ENCODE measurements around the gene ADCY4. TPM values are rescaled to one million over a fixed set of nuclear protein-coding genes. Genes with fewer than 3 reads are reported as not detected.

ADCY4 gene
- polyA plus RNA-seq, 3 donors, result 0.69 to 11.9 (median 0.70) TPM

GRCh38 chr14:24307575-24308341 is 27.1 kb downstream of the ADCY4 start, which contains the start of gene CIDEB:
TSS of gene CIDEB (minus strand) at chr14:24307977. CDS start at chr14:24307858, 119 bp downstream.
- H3K9me3 Mint-ChIP-seq, result peaks cover 0 to 2% (median 0%) of the 10 kb centered on the region in 7 donors
- Histone ChIP-seq H3K79me2 (ENCODE audit: insufficient read depth, low read length) (peaks cover 81% of the 10 kb centered on the region), H3K4me2 (replicated peaks; ENCODE audit: extremely low read depth, low read length, poor library complexity, severe bottlenecking) (peak within 1 kb of the TSS; percentile 93), H3K9me3 (replicated peaks in 1 of 2; ENCODE audit: control insufficient read depth in 1 of 2, insufficient read depth in 1 of 2, low read length in 2 of 2) (no peaks in the 10 kb centered on the region), H3K27ac (ENCODE audit: low read depth in 1 of 2, low read length in 2 of 2) (peak within 1 kb of the TSS; percentile 9 to 57), H2AFZ (ENCODE audit: insufficient read depth, low read depth, low read length, poor library complexity, severe bottlenecking) (no peak within 1 kb of the TSS), H3K4me3 (replicated peaks in 1 of 3; ENCODE audit: low read depth in 2 of 3, low read length in 3 of 3) (peak within 1 kb of the TSS in 1 of 3 experiments; percentile 84), H3K36me3 (replicated peaks in 1 of 2; ENCODE audit: control insufficient read depth in 1 of 2, insufficient read depth in 2 of 2, low read length in 2 of 2) (peaks cover 55 to 64% of the 10 kb centered on the region in 2 donors), H3K9ac (ENCODE audit: insufficient read depth, low read length, poor library complexity, severe bottlenecking) (no peak within 1 kb of the TSS), H3K27me3 (ENCODE audit: control insufficient read depth in 2 of 2, insufficient read depth in 2 of 2, low read length in 2 of 2) (no peaks in the 10 kb centered on the region), H3K4me1 (ENCODE audit: control insufficient read depth in 1 of 2, insufficient read depth in 2 of 2, low read length in 2 of 2) (peaks cover 46 to 53% of the 10 kb centered on the region in 2 donors), H4K20me1 (ENCODE audit: insufficient read depth, low read length) (peaks cover 62% of the 10 kb centered on the region)
- TF ChIP-seq CTCF (IDR thresholded peaks at IDR 0.05), result peak; percentile 93
- peak within 1 kb of the TSS; percentile 24 to 86 (median 60) for H3K27ac Mint-ChIP-seq
- peaks cover 49% of the 10 kb centered on the region for H3K4me1 Mint-ChIP-seq
- DNase-seq, result peak; percentile 63 to 77 (median 74)
- intact Hi-C loops (cut with micrococcal nuclease), result loop anchor here in 1 of 2 donors (10.0 kb wide), 1 partner anchor 93 kb away; the partner anchor contains the start of genes CHMP4A and MDP1
- H3K4me3 Mint-ChIP-seq, result peak within 1 kb of the TSS; percentile 12 to 59
- peaks cover 65 to 76% of the 10 kb centered on the region in 2 donors for H3K36me3 Mint-ChIP-seq
- no peaks in the 10 kb centered on the region for H3K27me3 Mint-ChIP-seq (ENCODE audit: low read depth in 3 of 3)
- 67% methylated on average over 6 of the region's 6 CpGs for WGBS (ENCODE audit: insufficient coverage)

- Histone ChIP-seq H3K9me3 (replicated peaks in 1 of 2; ENCODE audit: control insufficient read depth in 1 of 2, insufficient read depth in 1 of 2, low read length in 2 of 2) (no peaks in the 10 kb centered on the region), H3K36me3 (replicated peaks in 1 of 2; ENCODE audit: control insufficient read depth in 1 of 2, insufficient read depth in 2 of 2, low read length in 2 of 2) (peaks cover 61 to 70% of the 10 kb centered on the region in 2 donors), H3K4me2 (replicated peaks; ENCODE audit: extremely low read depth, low read length, poor library complexity, severe bottlenecking) (no peak overlapping the region), H4K20me1 (ENCODE audit: insufficient read depth, low read length) (peaks cover 62% of the 10 kb centered on the region), H3K9ac (ENCODE audit: insufficient read depth, low read length, poor library complexity, severe bottlenecking) (no peak overlapping the region), H3K4me3 (replicated peaks in 1 of 3; ENCODE audit: low read depth in 2 of 3, low read length in 3 of 3) (no peak overlapping the region), H3K79me2 (ENCODE audit: insufficient read depth, low read length) (peaks cover 80% of the 10 kb centered on the region), H2AFZ (ENCODE audit: insufficient read depth, low read depth, low read length, poor library complexity, severe bottlenecking) (no peak overlapping the region), H3K27me3 (ENCODE audit: control insufficient read depth in 2 of 2, insufficient read depth in 2 of 2, low read length in 2 of 2) (no peaks in the 10 kb centered on the region), H3K4me1 (ENCODE audit: control insufficient read depth in 1 of 2, insufficient read depth in 2 of 2, low read length in 2 of 2) (peaks cover 40 to 47% of the 10 kb centered on the region in 2 donors), H3K27ac (ENCODE audit: low read depth in 1 of 2, low read length in 2 of 2) (peak overlapping the region in 1 of 2 donors; percentile 57)
- Mint-ChIP-seq H3K9me3 (peaks cover 0 to 2% (median 0%) of the 10 kb centered on the region in 7 donors), H3K27me3 (ENCODE audit: low read depth in 3 of 3) (no peaks in the 10 kb centered on the region), H3K4me3 (no peak overlapping the region), H3K4me1 (peaks cover 43% of the 10 kb centered on the region), H3K27ac (peak overlapping the region in 5 of 7 donors; percentile 22 to 83 (median 60)), H3K36me3 (peaks cover 71 to 79% of the 10 kb centered on the region in 2 donors)
- no peak for TF ChIP-seq CTCF (IDR thresholded peaks at IDR 0.05)
- no peak for DNase-seq
- intact Hi-C loops (cut with micrococcal nuclease), result loop anchor here in 1 of 2 donors (10.0 kb wide), 1 partner anchor 92 kb away; the partner anchor contains the start of genes CHMP4A and MDP1
- 86% methylated on average over 11 of the region's 11 CpGs for WGBS (ENCODE audit: insufficient coverage)
These were observed 27.7 kb downstream of the ADCY4 start for GRCh38 chr14:24307156-24307574.

All from CD14-positive monocyte (primary cell).